Epidermal melanocyte (primary cell): ENCODE data around the gene ALK.

Source experiments
- DNase-seq: peaks from one replicate; pipeline ENCODE4 v3.0.0; 2011; ENCODE audit warnings: low spot score; ENCODE audit not compliant: insufficient read length

ALK gene

DNA sequence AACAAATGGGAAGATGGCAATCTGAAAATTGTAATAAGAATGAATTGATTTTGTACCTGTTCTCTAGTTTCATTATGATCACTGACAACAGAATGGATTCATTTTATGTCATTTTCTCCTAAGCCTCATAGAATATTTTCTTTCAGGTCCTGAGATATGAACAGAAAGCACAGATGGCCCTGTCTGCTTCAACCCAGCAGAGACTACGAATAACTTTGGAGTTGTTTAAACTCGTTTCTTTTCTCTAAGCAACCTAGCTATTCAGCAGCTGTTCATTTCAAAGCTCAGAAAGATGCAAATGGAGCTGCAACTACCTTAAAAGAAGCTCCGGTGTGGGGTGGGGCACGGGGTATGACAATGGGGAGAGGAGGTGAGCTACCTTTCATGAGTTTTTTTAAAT lies 124.9 kb downstream of the ALK start:
- DNase-seq: no peak

DNA sequence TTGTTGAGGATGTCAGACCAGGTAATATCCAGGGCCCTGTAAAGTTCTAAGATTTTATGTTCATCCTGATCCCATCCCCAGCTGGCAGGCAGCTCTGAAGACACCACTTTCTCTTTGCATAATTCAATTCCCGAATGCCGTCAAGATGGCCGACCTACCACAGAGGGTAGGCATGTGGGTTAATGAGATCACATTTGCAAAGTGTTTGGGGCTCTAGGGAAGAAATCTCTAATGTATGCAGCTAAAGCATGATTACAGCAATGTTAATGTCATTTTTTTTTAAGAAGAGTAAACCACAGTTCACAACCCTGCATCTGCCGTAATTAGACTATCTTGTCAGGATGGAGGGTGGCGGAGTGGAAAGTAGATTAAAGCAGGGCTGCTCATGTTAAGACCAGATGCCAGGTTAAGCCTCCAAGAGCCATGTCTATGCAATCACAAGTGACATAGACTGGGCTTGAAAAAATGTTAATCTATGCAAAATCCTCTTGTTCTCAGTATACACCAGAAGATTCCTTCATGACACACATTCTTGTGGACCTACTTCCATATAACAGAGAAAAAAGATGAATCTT lies 131.4 kb downstream of the ALK start:
- no peak for DNase-seq

DNA sequence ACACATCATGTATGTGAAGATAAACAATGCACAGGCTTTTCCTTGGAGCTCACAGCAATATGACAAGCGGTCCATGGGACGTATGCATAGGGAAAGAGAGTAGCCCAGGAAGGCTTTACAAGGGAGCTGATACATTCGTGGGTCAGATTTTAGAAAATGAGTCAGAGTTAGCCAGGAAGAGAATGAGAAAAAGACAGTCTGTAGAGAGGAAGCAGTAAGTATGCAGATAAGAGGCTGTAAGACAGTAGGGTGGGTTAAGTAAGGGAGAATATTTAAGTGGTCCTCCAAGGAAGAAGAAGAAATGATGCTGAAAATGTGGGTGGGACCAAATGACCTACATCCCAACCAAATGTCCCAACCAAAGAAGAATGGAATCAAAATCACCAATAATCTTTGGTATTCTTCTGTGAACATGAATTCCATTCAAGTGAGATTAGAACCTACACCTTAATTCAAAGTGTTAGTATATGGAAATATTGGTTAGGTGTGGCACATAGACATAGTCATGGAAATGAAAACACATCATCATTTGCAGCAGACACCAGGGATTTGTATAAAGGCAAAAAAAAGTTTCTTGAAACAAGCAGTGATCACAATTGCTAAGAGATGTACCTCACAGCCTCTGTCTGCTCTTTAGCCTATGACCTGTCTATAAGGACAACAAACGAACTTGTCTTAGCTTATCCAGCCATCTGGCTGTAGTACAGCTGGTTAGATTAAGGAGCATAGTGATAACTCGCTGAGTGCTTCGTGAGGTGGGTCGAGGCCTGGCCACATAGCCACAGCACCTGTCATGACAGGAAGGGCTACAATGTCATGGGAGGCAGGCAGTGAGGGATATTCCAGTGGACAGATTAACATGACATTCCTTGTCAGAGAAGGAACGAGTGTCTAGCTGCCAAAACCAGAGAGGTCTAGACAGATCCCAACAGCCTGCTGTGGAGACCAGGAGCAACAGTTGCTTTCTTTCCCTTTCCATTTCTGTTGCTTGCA lies 133.6 kb downstream of the ALK start:
- DNase-seq: no peak

- no peak for DNase-seq
These were observed 135.0 kb downstream of the ALK start for GRCh38 chr2:29786361-29786760.

DNA sequence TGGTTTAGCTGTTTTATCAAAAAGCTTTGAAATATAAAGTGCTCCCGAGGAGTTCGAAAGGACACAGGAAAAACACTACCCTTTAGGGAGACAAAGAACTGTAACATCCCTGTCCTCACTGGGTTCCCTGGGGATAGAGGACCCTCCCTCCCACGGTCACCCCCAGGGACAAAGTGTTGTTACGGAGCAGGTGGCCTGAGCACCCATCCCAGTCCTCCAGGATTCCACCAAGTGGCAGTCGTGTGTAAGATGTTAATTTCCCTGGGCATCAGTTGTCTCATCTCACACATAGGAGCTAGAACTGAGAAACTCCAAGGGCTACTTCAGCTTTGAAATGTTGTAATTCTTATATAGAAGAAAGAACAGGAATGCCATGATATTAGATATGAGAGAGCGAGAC lies 137.7 kb downstream of the ALK start:
- DNase-seq: no peak

DNA sequence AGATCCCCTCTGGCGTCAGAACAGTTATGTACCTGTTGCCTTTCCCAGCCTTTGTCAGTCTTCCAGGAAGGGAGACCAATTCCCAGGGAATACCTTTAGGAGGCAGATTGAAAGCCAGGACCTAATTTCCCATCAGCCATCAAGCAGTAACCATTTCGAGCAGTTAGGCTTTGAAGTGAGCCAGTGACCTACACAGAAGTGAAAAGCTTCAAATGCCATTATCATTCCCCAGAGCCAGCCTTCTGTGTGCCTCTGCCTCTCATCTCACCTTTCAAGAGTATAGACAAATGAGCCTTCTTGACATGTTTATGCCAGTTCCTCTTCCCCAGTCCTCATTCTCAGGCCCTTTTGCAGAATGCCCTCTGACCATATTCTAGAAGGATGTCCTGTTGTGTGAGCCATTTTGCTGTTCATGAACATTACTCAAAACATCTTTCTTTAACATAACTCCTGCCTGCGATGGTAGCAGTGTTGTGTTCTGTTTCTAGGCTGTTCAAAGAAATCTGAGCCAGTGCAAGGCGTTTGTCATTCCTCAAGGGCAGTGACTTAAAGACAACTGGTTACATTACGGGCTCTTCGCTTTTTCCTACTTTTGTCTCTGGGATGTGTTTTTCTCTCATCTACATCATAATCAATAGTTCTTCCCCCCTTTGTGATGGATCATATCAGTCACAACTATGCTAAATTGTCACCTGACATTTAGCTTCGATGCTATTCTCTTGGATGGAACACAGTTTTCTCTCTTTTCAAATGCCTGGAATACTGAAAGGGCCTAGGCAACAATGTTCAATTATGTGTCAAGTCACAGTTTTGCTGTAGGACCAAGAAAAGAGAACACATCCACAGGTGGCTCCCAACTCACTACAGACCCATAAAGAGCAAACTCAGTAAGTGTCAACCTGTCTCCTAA lies 138.6 kb downstream of the ALK start:
- no peak for DNase-seq

- DNase-seq: no peak
These were observed 139.3 kb downstream of the ALK start for GRCh38 chr2:29782087-29782486.

DNA sequence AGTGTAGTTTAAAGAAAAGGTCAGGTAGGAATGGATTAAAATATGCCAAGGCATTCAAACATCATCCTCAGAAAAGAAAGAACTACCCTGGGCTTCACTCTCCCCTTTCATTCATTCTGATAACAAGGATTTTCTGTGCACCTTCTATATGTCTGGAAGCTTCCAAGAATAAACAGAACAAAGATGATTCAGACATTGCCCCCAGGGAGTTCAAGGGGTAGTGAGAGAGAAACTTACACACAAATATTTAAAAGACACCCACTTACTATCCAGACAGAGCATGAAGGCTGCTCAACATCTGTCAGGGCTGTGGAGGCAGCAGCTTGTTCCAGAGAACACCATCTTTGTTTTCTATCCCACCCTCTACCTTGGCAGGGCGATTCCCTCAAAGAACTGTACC lies 140.5 kb downstream of the ALK start:
- no peak for DNase-seq

GRCh38 chr2:29777161-29777560 lies 144.2 kb downstream of the ALK start:
- DNase-seq: no peak

GRCh38 chr2:29776406-29776805 lies 145.0 kb downstream of the ALK start:
- no peak for DNase-seq

- DNase-seq: no peak
These were observed 145.4 kb downstream of the ALK start for GRCh38 chr2:29775937-29776336.

DNA sequence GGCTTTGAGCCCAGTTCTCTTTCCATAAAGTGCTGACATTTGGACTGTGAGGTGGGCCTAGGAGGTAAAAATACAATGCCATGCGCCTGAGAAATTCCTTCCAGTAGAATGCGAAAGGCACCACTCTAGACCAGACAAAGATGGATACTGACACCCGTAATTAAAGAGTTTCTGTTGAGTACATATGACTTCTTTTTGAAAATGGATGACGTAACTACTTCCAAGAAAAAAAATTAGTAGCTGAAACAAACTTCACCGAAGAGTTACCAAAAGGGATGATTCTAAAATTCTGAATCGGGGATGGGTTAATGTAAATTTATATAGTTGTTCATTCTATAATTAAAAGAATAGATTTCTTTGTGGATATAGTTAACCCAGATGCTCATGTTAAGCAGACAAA lies 146.8 kb downstream of the ALK start:
- DNase-seq: no peak

GRCh38 chr2:29770846-29771245 lies 150.5 kb downstream of the ALK start:
- no peak for DNase-seq

DNA sequence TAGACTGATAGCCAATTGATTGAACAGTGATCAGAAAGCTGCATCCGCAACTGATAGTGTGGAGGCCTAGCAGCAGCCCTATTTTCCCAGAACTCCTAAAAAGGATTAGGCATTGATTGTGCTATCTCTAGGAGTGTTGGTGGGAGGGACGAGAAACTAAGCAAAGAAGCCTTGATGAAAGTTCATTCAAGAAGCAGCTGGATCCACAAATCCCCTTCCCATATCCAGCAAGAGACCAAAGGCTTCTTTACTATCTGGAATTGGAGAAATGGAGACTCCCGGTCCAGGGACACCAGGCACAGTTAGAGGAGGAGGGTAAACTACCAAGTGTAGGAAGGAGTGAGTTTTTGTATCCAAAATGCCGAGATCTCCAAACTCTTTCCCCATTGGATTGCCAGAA lies 151.5 kb downstream of the ALK start:
- DNase-seq: no peak

DNA sequence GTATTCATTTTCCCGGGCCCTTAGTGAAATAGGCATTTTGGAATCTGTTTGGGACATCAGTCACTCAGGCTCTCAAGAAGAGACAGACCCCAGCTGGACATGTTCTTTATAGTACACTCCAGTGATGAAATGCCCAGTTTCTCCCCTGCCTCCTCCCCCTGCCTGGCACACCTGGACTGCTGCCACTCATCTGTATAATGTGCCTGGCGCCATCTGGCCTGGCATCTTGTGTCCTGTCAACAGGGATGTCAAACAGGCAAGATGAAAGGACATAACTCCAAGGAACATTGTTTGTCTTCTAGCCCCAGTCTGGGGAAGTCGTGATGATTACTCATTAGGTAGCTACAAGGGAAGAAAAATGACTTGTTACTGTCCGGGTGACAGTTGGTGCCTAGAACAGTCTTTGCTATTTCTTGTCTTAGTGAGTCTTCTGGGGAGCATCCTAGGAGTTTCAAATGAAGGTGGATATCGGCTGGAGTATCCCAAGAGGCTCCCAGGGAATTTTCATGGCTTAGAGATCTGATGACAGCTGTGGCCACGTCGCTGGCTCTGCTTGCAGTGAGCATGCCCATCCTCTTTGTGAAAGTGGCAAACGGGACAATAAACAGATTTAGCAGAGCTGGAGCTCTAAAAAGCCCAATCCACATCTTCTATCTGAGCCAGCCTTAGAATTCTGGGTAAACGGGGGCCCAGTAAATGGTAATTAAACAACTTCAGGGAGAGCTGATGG lies 153.6 kb downstream of the ALK start:
- DNase-seq: no peak

- no peak for DNase-seq
These were observed 155.2 kb downstream of the ALK start for GRCh38 chr2:29766191-29766590.

- DNase-seq: no peak
These were observed 155.7 kb downstream of the ALK start for GRCh38 chr2:29765721-29766120.

GRCh38 chr2:29763371-29763770 lies 158.0 kb downstream of the ALK start:
- DNase-seq: no peak

- no peak for DNase-seq
These were observed 159.1 kb downstream of the ALK start for GRCh38 chr2:29762239-29762638.

DNA sequence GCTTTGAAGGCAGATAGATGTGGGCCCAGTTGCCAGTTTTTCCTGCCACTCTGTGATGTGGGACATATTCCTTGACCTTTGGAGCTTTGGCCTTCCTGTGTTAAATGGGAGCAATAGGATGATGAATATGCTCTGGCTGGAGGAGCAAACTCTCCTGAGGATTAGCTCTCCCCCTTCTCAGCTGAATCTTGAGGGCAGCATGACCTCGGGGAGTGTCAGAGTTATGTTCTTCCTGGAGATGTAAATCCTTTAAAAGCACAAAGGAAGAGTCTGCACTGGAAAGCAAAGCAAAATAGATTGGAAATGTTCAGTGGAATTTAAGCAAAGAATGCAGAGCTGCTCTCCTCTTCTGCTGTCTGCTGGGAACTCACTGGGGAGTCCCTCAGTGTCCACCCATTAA lies 160.1 kb downstream of the ALK start:
- DNase-seq: no peak

DNA sequence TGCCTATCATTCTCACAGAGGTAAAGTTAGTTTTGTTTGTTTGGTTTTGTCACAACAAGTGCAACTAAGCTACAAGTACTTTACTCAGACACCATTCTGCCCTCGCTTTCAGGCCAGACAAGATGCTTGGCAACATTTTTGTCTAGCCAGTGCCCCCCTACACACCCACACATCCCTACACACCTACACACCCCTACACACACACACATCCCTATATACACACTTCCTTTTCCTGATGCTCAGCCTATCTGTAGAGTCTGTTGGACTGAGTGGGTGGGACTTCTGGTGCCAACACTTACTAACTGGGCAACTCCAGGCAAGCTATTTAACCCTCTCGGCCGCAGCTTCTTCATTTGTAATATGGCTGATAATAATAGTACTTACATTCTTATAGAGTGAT lies 161.4 kb downstream of the ALK start:
- DNase-seq: no peak
